ENCODE results near the gene DPY19L3. TPM values are rescaled to one million over a fixed set of nuclear protein-coding genes. Genes with fewer than 3 reads are reported as not detected.
"Not testable (repeated sequence)": the region's sequence is repeated elsewhere in the genome, so short reads cannot be mapped to it uniquely, and the experiment has no call there.

The DPY19L3 gene
- total and polyA plus RNA-seq, 2 donors (not counting 1 experiment from before 2014, with no cell fraction given), result 18.8 to 24.2 TPM

- H3K9me3 ChIP-seq (ENCODE audit: control insufficient read depth, insufficient read depth, low read depth, low read length); H3K9ac ChIP-seq (ENCODE audit: insufficient read depth, low read length): not testable (repeated sequence)
Observed at GRCh38 chr19:32377088-32377487, 28.5 kb upstream of the DPY19L3 start.

GRCh38 chr19:32380269-32380668, 25.3 kb upstream of the DPY19L3 start:
- H3K9ac ChIP-seq (ENCODE audit: insufficient read depth, low read length), result no peak overlapping the region
- H3K27ac ChIP-seq (ENCODE audit: insufficient read depth, low read length), result no peak overlapping the region
- TF ChIP-seq CTCF (conservative IDR thresholded peaks at IDR 0.05 in 1 of 2, IDR thresholded peaks at IDR 0.05 in 1 of 2; ENCODE audit: low read depth in 1 of 2, low read length in 2 of 2), result no peak
- H3K27me3 ChIP-seq (ENCODE audit: control insufficient read depth, insufficient read depth, low read length), result no peaks in the 10 kb centered on the region
- peaks cover 2% of the 10 kb centered on the region for H3K79me2 ChIP-seq (ENCODE audit: control insufficient read depth, insufficient read depth, low read length)
- no peaks in the 10 kb centered on the region for H3K9me3 ChIP-seq (ENCODE audit: control insufficient read depth, insufficient read depth, low read depth, low read length)
- no peak overlapping the region for H3K4me3 ChIP-seq (replicated peaks in 1 of 4; ENCODE audit: control extremely low read depth in 1 of 4, insufficient read depth in 1 of 4, low read depth in 3 of 4, low read length in 4 of 4)
- H3K4me1 ChIP-seq (ENCODE audit: control insufficient read depth, extremely low read depth, insufficient read depth, low read length), result no peaks in the 10 kb centered on the region
- no peaks in the 10 kb centered on the region for H3K36me3 ChIP-seq (ENCODE audit: control insufficient read depth, insufficient read depth, low read length)
- H3K4me2 ChIP-seq (ENCODE audit: extremely low read depth, insufficient read depth, low read length), result no peak overlapping the region
- H2AFZ ChIP-seq (ENCODE audit: low read length), result no peak overlapping the region
- DNase-seq (ENCODE audit: low read depth in 2 of 2), result no peak
- no peaks in the 10 kb centered on the region for H4K20me1 ChIP-seq (ENCODE audit: control insufficient read depth, extremely low read depth, insufficient read depth, low read length)

More at GRCh38 chr19:32377088-32377487, 28.5 kb upstream of the DPY19L3 start:
- H3K4me1 ChIP-seq (ENCODE audit: control insufficient read depth, extremely low read depth, insufficient read depth, low read length), result peaks cover 15% of the 10 kb centered on the region
- H3K4me3 ChIP-seq (replicated peaks in 1 of 4; ENCODE audit: control extremely low read depth in 1 of 4, insufficient read depth in 1 of 4, low read depth in 3 of 4, low read length in 4 of 4); H3K79me2 ChIP-seq (ENCODE audit: control insufficient read depth, insufficient read depth, low read length); H4K20me1 ChIP-seq (ENCODE audit: control insufficient read depth, extremely low read depth, insufficient read depth, low read length); H3K36me3 ChIP-seq (ENCODE audit: control insufficient read depth, insufficient read depth, low read length); H3K4me2 ChIP-seq (ENCODE audit: extremely low read depth, insufficient read depth, low read length); H2AFZ ChIP-seq (ENCODE audit: low read length); H3K27ac ChIP-seq (ENCODE audit: insufficient read depth, low read length); H3K27me3 ChIP-seq (ENCODE audit: control insufficient read depth, insufficient read depth, low read length): not testable (repeated sequence)
- peak; percentile 13 to 38 for TF ChIP-seq CTCF (conservative IDR thresholded peaks at IDR 0.05 in 1 of 2, IDR thresholded peaks at IDR 0.05 in 1 of 2; ENCODE audit: low read depth in 1 of 2, low read length in 2 of 2)
- DNase-seq (ENCODE audit: low read depth in 2 of 2), result peak in 1 of 2 donors; percentile 12

GRCh38 chr19:32387701-32388392, 17.7 kb upstream of the DPY19L3 start:
- no peak overlapping the region for H3K4me2 ChIP-seq (ENCODE audit: extremely low read depth, insufficient read depth, low read length)

More at GRCh38 chr19:32387701-32388392, 17.7 kb upstream of the DPY19L3 start:
- H3K36me3 ChIP-seq (ENCODE audit: control insufficient read depth, insufficient read depth, low read length), result peaks cover 1% of the 10 kb centered on the region
- H4K20me1 ChIP-seq (ENCODE audit: control insufficient read depth, extremely low read depth, insufficient read depth, low read length), result no peaks in the 10 kb centered on the region
- no peak overlapping the region for H3K4me3 ChIP-seq (replicated peaks in 1 of 4; ENCODE audit: control extremely low read depth in 1 of 4, insufficient read depth in 1 of 4, low read depth in 3 of 4, low read length in 4 of 4)
- DNase-seq (ENCODE audit: low read depth in 2 of 2), result peak; percentile 69 to 71
- H3K9me3 ChIP-seq (ENCODE audit: control insufficient read depth, insufficient read depth, low read depth, low read length), result no peaks in the 10 kb centered on the region
- no peak overlapping the region for H3K27ac ChIP-seq (ENCODE audit: insufficient read depth, low read length)
- TF ChIP-seq EZH2 (IDR thresholded peaks at IDR 0.05; ENCODE audit: low read length, missing control alignments) (no peak), CTCF (conservative IDR thresholded peaks at IDR 0.05 in 1 of 2, IDR thresholded peaks at IDR 0.05 in 1 of 2; ENCODE audit: low read depth in 1 of 2, low read length in 2 of 2) (no peak)
- H2AFZ ChIP-seq (ENCODE audit: low read length), result no peak overlapping the region
- H3K4me1 ChIP-seq (ENCODE audit: control insufficient read depth, extremely low read depth, insufficient read depth, low read length), result no peaks in the 10 kb centered on the region
- no peak overlapping the region for H3K9ac ChIP-seq (ENCODE audit: insufficient read depth, low read length)
- no peaks in the 10 kb centered on the region for H3K79me2 ChIP-seq (ENCODE audit: control insufficient read depth, insufficient read depth, low read length)
- H3K27me3 ChIP-seq (ENCODE audit: control insufficient read depth, insufficient read depth, low read length), result no peaks in the 10 kb centered on the region

Measured in fibroblast of lung (primary cell).